Measurements from ENCODE around the gene AKR1B15.
"Not testable (repeated sequence)": the region's sequence is repeated elsewhere in the genome, so short reads cannot be mapped to it uniquely, and the experiment has no call there.

The AKR1B15 gene

GRCh38 chr7:134562136-134562535, 13.2 kb downstream of the AKR1B15 start:
- in situ Hi-C loops (cut with HindIII; ENCODE audit: low pct_ligation_motif_present, low sequenced_read_pairs), result no loop called here
- peak; percentile 11 for DNase-seq
- Histone ChIP-seq H3K27me3 (replicated peaks) (no peaks in the 10 kb centered on the region), H3K27ac (no peak overlapping the region), H3K36me3 (replicated peaks) (no peaks in the 10 kb centered on the region), H3K4me3 (ENCODE audit: low read depth, low read length) (no peak overlapping the region)
- TF ChIP-seq CTCF (IDR thresholded peaks at IDR 0.05; ENCODE audit: low read depth, low read length, missing control alignments), result no peak

GRCh38 chr7:134563398-134563749, 14.5 kb downstream of the AKR1B15 start:
- H3K36me3 ChIP-seq (replicated peaks); DNase-seq; H3K4me3 ChIP-seq (ENCODE audit: low read depth, low read length); H3K27ac ChIP-seq; in situ Hi-C loops (cut with HindIII; ENCODE audit: low pct_ligation_motif_present, low sequenced_read_pairs); H3K27me3 ChIP-seq (replicated peaks): not testable (repeated sequence)

- H3K27ac ChIP-seq, result no peak overlapping the region
- in situ Hi-C loops (cut with HindIII; ENCODE audit: low pct_ligation_motif_present, low sequenced_read_pairs), result no loop called here
- no peaks in the 10 kb centered on the region for H3K27me3 ChIP-seq (replicated peaks)
- DNase-seq, result no peak
- no peak overlapping the region for H3K4me3 ChIP-seq (ENCODE audit: low read depth, low read length)
- H3K36me3 ChIP-seq (replicated peaks), result no peaks in the 10 kb centered on the region
- TF ChIP-seq CTCF (IDR thresholded peaks at IDR 0.05; ENCODE audit: low read depth, low read length, missing control alignments), result no peak
Measured at GRCh38 chr7:134565643-134566136, 16.8 kb downstream of the AKR1B15 start.

- in situ Hi-C loops (cut with HindIII; ENCODE audit: low pct_ligation_motif_present, low sequenced_read_pairs), result no loop called here
- TF ChIP-seq CTCF (IDR thresholded peaks at IDR 0.05; ENCODE audit: low read depth, low read length, missing control alignments), result no peak
- Histone ChIP-seq H3K27ac (no peak overlapping the region), H3K4me3 (ENCODE audit: low read depth, low read length) (no peak overlapping the region), H3K36me3 (replicated peaks) (no peaks in the 10 kb centered on the region), H3K27me3 (replicated peaks) (no peaks in the 10 kb centered on the region)
- no peak for DNase-seq
Measured at GRCh38 chr7:134567368-134567767, 18.5 kb downstream of the AKR1B15 start.

- H3K4me3 ChIP-seq (ENCODE audit: low read depth, low read length); H3K27me3 ChIP-seq (replicated peaks); H3K27ac ChIP-seq; DNase-seq; in situ Hi-C loops (cut with HindIII; ENCODE audit: low pct_ligation_motif_present, low sequenced_read_pairs); H3K36me3 ChIP-seq (replicated peaks): not testable (repeated sequence)
Measured at GRCh38 chr7:134569962-134570361, 21.1 kb downstream of the AKR1B15 start.

GRCh38 chr7:134571101-134571500, 22.2 kb downstream of the AKR1B15 start:
- TF ChIP-seq CTCF (IDR thresholded peaks at IDR 0.05; ENCODE audit: low read depth, low read length, missing control alignments), result no peak
- DNase-seq, result no peak
- H3K27me3 ChIP-seq (replicated peaks), result no peaks in the 10 kb centered on the region
- no peak overlapping the region for H3K27ac ChIP-seq
- no peaks in the 10 kb centered on the region for H3K36me3 ChIP-seq (replicated peaks)
- in situ Hi-C loops (cut with HindIII; ENCODE audit: low pct_ligation_motif_present, low sequenced_read_pairs), result no loop called here
- no peak overlapping the region for H3K4me3 ChIP-seq (ENCODE audit: low read depth, low read length)

GRCh38 chr7:134571746-134572461, 23.0 kb downstream of the AKR1B15 start:
- no peak for DNase-seq
- H3K27me3 ChIP-seq (replicated peaks), result no peaks in the 10 kb centered on the region
- H3K4me3 ChIP-seq (ENCODE audit: low read depth, low read length), result no peak overlapping the region
- no peak for TF ChIP-seq CTCF (IDR thresholded peaks at IDR 0.05; ENCODE audit: low read depth, low read length, missing control alignments)
- in situ Hi-C loops (cut with HindIII; ENCODE audit: low pct_ligation_motif_present, low sequenced_read_pairs), result no loop called here
- H3K36me3 ChIP-seq (replicated peaks), result no peaks in the 10 kb centered on the region
- no peak overlapping the region for H3K27ac ChIP-seq
